CD4-positive, alpha-beta T cell treated with Interleukin-17A for 4 hours (primary cell): Measurements from ENCODE around the gene SERPING1.

Source experiments
- DNase-seq: peaks from one replicate; pipeline ENCODE4 v3.0.0-alpha.2; 2020; ENCODE audit warnings: mixed read lengths

Gene SERPING1

GRCh38 chr11:57597916-57598830 is 688 bp downstream of the SERPING1 start:
- no peak for DNase-seq

- no peak for DNase-seq
These were observed 1.3 kb downstream of the SERPING1 start for GRCh38 chr11:57598831-57599155.

GRCh38 chr11:57599381-57599780 is 1.9 kb downstream of the SERPING1 start:
- no peak for DNase-seq

- no peak for DNase-seq
These were observed 3.8 kb downstream of the SERPING1 start for GRCh38 chr11:57601297-57601696.

GRCh38 chr11:57604296-57605027 is 7.0 kb downstream of the SERPING1 start:
- no peak for DNase-seq

GRCh38 chr11:57605028-57605420 is 7.5 kb downstream of the SERPING1 start:
- no peak for DNase-seq

- DNase-seq: no peak
These were observed 12.7 kb downstream of the SERPING1 start for GRCh38 chr11:57610170-57610569.

- no peak for DNase-seq
These were observed 16.8 kb downstream of the SERPING1 start for GRCh38 chr11:57614234-57614772.

GRCh38 chr11:57615308-57615707 is 17.8 kb downstream of the SERPING1 start:
- no peak for DNase-seq

GRCh38 chr11:57616595-57616994 is 19.1 kb downstream of the SERPING1 start:
- no peak for DNase-seq

GRCh38 chr11:57618438-57618837 is 21.0 kb downstream of the SERPING1 start:
- DNase-seq: no peak

GRCh38 chr11:57619331-57619730 is 21.8 kb downstream of the SERPING1 start:
- DNase-seq: no peak

- DNase-seq: no peak
These were observed 23.0 kb downstream of the SERPING1 start for GRCh38 chr11:57620467-57620866.

- no peak for DNase-seq
These were observed 24.8 kb downstream of the SERPING1 start for GRCh38 chr11:57622263-57622662.

GRCh38 chr11:57624864-57625263 is 27.4 kb downstream of the SERPING1 start:
- no peak for DNase-seq

- DNase-seq: no peak
These were observed 29.4 kb downstream of the SERPING1 start for GRCh38 chr11:57626895-57627294.

GRCh38 chr11:57630171-57630570 is 32.7 kb downstream of the SERPING1 start:
- DNase-seq: no peak

GRCh38 chr11:57632116-57632515 is 34.6 kb downstream of the SERPING1 start:
- DNase-seq: no peak

GRCh38 chr11:57633394-57634070 is 36.0 kb downstream of the SERPING1 start:
- DNase-seq: no peak

- no peak for DNase-seq
These were observed 36.8 kb downstream of the SERPING1 start for GRCh38 chr11:57634311-57634710.

GRCh38 chr11:57635246-57635645 is 37.8 kb downstream of the SERPING1 start:
- DNase-seq: no peak

- no peak for DNase-seq
These were observed 40.1 kb downstream of the SERPING1 start for GRCh38 chr11:57637626-57638004.

GRCh38 chr11:57638005-57638781 is 40.7 kb downstream of the SERPING1 start:
- no peak for DNase-seq
